KOPT-K1 (cell line): ENCODE measurements around the gene DPM3.
A peak's percentile ranks its signal among the peaks of the same experiment; 100 is the strongest.
"Not testable (repeated sequence)": the region's sequence is repeated elsewhere in the genome, so short reads cannot be mapped to it uniquely, and the experiment has no call there.

Experiments
- H3K27ac ChIP-seq: fragments of 200-600 bp; sonication (generic); 2 replicates; pipeline ENCODE4 v1.5.1; 2016; ENCODE audit warnings: antibody characterized with exemption, mild to moderate bottlenecking, low read depth, low read length; ENCODE audit not compliant: poor library complexity, severe bottlenecking
- H3K36me3 ChIP-seq: fragments of 200-600 bp; sonication (generic); 2 replicates; pipeline ENCODE4 v1.5.1; 2017; ENCODE audit warnings: antibody characterized with exemption, mild to moderate bottlenecking, low read length, moderate library complexity; ENCODE audit not compliant: insufficient read depth
- H3K9me3 ChIP-seq: fragments of 200-600 bp; sonication (generic); 2 replicates; pipeline ENCODE4 v1.5.1; 2017; ENCODE audit warnings: antibody characterized with exemption, low read length, mild to moderate bottlenecking; ENCODE audit not compliant: insufficient read depth, poor library complexity, severe bottlenecking

Gene DPM3

DNA sequence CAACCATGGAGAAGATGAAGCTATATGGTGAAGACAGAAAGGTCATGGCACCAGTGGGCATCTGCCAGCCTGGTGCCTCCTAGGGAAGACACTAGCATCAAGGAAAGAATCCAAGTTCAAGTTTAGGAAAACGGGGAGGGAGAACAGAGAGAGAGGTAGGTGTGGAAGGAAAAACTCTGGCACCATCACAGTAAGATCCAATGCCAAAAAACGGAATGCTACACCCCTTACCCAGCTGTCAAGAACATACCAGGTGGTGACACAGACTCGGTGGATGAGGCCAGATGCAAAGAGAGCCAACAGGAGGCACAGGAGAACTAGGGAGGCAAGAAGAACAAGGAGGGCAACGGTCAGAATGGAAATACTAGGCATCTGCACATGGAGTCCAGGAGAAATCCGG, 29.2 kb upstream of the DPM3 start:
- Histone ChIP-seq H3K9me3 (no peaks in the 10 kb centered on the region), H3K36me3 (peaks cover 19% of the 10 kb centered on the region; the same call in 1 of the 2 replicates), H3K27ac (no peak overlapping the region)

DNA sequence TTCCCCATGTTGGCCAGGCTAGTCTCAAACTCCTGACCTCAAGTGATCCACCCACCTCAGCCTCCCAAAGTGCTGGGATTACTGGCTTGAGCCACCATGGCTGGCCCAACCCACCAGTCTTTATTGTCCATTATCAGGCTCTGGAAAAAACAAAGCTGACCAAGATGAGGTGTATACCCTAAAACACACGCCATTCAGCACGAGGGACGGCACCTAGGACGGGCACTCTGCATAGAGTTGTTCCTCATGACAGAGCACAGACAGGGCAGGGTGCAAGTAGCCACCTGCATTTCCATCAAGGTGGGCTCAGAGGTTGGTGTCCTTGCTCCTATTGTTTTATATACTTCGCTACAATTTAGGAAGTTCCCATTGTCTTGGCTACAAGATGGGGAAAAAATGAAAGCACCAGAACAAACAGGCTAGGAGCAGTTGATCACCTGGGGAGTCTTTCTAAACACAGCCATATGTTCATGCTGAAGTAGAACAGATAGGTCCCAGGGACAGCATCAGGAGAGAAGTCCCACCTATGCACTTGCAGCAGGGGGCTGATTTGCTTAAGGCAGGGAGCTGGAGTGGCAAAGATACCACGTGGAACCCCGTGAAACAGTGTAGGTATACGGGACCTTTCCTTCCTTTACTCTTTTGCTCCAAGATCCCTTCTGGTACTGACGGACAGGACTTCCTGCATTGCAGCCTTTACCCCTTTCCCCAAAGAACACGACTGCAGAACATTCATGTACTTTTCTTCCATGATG, 28.3 kb upstream of the DPM3 start:
- Histone ChIP-seq H3K36me3 (peaks cover 19% of the 10 kb centered on the region; the same call in 1 of the 2 replicates), H3K27ac (no peak overlapping the region), H3K9me3 (no peaks in the 10 kb centered on the region)

DNA sequence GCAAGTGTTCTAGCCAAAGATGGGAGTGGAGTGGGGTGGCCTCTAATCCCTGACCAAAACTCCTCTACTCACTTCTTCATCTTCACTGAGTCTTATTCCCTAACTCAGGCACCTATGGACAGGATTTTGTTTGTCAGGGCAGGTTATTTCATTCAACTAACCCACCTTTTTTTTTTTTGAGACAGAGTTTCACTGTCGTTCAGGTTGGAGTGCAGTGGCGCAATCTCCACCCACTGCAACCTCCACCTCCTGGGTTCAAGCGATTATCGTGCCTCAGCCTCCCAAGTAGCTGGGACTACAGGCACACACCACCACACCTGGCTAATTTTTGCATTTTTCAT, 27.7 kb upstream of the DPM3 start:
- H3K27ac ChIP-seq, H3K9me3 ChIP-seq: not testable (repeated sequence)
- H3K36me3 ChIP-seq, result peaks cover 19% of the 10 kb centered on the region; the same call in 1 of the 2 replicates

DNA sequence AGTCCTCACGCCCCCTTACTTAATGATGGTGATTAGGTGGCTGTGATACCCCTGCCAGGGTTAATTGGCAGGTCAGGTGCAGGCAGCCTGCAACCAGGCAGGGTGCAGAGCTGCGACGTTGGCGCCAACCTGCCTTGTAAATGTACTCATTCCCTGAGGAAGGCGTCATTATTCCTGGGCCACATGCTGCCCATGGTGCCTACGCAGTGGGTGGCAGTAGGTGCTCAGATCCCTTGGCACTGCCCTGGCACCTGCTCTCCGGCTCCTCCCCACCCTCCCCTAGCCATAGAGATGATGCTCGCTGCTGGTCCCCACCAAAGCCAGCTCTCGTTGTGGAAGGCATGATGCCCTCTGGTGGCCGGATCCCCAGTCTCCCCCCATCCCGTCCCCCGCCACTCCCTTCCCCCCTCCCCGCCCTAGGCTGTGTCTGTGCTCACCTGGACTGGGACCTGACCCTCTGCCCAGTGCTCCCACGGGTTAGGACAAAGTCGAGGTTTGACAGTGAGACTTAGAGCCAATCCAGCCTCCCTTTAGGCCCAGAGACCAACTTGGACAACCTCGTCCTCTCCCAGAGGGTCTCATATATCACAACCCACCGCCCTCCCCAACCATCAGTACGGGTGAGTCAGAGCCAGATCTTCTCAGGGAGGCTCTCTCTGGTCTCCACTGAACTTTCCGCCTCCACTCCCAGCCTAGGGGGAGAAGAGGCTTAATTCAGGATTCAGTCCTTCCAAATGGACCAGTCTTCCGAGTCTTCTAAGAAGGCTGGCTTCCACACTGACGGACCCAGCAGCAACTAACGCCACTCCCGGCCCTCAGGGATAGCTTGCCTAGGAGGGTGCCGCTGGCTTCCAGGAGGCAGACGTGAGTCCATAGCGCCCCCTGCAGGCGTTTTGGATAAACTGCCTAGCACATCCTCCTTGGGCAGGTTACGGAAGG, 27.1 kb upstream of the DPM3 start:
- peaks cover 19% of the 10 kb centered on the region; the same call in 1 of the 2 replicates for H3K36me3 ChIP-seq
- peak overlapping the region; percentile 28 for H3K27ac ChIP-seq
- H3K9me3 ChIP-seq, result no peaks in the 10 kb centered on the region

DNA sequence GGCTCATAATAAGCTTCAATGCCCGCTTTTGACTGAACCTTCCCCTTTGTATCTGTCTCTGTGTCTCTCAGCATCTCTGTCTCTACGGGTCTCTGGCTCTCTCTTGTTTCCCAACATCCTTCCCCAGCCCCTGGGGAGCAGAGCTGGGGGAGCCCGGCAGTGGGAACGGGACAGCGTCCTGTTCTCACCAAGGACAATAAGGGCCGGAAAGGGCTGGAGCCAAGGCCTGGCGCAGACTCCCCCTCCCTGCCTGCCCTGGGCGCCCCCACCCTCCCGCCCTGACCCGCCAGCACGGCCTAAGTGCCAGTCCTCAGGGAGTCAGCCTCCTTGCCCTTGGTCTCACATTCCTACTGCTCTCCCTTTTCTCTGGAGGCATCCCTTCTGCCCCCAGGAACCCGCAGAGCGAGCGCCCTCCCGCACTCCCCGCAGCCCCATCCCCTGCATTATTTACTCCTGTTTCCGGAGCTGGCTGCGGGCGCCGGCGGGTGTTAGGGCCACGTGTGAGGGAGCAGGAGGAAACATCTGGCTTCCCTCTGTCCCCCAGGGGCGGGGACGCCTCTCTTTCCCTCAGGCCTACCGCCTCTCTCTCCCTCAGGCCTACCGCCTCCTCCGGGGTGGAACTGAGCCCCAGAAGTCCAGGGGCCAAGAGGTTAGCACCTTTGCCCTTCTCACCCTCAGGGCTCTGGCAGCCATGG, 26.3 kb upstream of the DPM3 start:
- Histone ChIP-seq H3K27ac (peak overlapping the region; percentile 28), H3K36me3 (peaks cover 19% of the 10 kb centered on the region; the same call in 1 of the 2 replicates), H3K9me3 (no peaks in the 10 kb centered on the region)

DNA sequence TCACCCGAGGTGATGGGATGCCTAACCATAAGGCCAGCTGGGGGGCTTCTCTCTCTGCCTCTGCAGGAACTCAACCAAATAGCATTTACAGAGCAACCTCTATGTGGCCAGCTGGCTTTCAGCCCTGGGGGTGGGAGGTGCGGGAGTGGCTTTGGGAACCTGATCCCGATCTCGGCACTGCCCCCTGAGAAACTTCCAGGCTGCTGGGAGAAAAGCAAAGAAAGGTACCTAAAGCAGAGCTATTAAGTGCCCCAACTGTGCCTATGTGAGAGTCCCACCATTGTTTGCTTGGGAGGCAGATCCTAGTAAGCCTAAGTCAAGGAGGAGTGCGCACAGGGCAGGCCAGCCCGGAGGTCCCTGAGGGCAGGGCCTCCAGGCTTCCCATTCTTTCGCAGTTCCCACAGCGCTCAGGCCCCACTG, 25.7 kb upstream of the DPM3 start:
- Histone ChIP-seq H3K9me3 (no peaks in the 10 kb centered on the region), H3K36me3 (peaks cover 19% of the 10 kb centered on the region; the same call in 1 of the 2 replicates), H3K27ac (no peak overlapping the region)

DNA sequence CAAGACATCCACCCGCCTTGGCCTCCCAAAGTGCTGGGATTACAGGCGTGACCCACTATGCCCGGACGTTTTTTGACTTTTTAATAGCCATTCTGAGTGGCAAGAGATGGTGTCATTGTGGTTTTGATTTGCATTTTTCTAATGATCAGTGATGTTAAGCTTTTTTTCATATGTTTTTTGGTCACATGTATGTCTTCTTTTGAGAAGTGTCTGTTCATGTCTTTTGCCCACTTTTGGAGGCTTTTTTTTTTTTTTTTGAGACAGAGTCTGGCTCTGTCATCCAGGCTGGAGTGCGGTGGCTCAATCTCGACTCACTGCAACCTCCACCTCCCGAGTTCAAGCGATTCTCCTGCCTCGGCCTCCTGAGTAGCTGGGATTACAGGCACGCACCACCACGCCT, 24.3 kb upstream of the DPM3 start:
- peaks cover 11% of the 10 kb centered on the region; the same call in 1 of the 2 replicates for H3K36me3 ChIP-seq

DNA sequence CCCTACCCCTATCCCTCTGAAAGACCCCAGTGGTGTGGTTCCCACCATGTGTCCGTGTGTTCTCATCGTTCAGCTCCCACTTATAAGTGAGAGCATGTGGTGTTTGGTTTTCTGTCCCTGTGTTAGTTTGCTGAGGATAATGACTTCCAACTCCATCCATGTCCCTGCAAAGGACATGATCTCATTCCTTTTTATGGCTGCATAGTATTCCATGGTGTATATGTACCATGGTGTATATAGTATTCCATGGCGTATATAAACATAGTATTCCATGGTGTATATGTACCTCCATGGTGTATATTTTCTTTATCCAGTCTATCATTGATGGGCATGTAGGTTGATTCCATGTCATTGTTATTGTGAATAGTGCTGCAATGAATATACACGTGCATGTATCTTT, 23.5 kb upstream of the DPM3 start:
- H3K36me3 ChIP-seq, H3K27ac ChIP-seq, H3K9me3 ChIP-seq: not testable (repeated sequence)

More for the DNA sequence above, 24.3 kb upstream of the DPM3 start:
- H3K27ac ChIP-seq, H3K9me3 ChIP-seq: not testable (repeated sequence)

DNA sequence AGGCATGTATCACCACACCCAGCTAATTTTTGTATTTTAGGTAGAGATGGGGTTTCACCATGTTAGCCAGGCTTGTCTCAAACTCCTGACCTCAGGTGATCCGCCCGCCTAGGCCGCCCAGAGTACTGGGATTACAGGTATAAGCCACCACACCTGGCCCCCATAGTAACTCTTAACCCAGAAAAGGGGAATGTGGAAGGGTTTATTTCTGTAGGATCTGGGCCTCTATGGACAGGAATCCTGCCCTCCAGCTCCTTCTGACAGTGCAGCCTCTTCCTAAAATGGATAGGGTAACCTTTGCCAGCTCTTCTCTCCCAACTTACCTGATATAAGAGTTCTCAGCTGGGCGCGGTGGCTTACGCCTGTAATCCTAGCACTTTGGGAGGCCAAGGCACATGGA, 22.3 kb upstream of the DPM3 start:
- not testable (repeated sequence) for H3K36me3 ChIP-seq, H3K9me3 ChIP-seq, H3K27ac ChIP-seq

DNA sequence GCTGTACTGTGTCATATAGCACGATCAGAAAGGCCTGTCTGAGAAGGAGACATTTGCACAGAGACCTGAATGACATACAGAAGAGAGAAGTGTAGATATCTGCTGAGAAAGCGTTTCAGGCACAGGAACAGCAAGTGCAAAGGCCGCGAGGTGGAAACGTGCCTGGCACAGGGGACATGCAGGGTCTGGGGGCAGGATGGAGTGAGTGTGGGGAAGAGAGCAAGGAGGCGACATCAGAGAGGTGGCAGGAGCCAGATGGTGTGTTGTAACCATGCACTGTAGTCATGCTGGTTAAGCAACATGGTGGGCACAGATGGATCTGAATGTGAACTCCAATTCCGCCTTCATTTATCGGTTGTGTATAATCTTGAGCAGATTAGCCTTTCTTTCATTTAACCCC, 19.8 kb upstream of the DPM3 start:
- H3K36me3 ChIP-seq, result no peaks in the 10 kb centered on the region
- H3K27ac ChIP-seq, result no peak overlapping the region
- no peaks in the 10 kb centered on the region for H3K9me3 ChIP-seq

DNA sequence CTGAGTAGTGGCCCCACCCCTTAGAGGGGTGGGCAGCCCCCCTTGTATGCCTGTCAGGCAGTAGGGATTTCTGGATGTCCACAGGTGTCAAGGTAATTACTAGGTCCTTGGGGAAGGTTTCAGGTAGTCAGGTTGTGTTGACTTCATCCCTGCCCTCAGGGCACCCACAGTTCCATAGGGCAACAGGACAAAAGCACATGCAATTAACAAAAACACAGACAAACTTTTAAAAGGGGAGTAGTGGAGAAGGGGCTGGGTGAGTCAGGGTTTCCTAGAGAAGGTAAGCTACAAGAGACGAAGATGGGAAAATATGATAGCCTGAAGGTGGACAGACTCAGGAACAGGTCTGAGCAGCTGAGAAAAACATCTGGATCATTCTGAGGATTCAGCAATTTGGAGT, 18.7 kb upstream of the DPM3 start:
- no peak overlapping the region for H3K27ac ChIP-seq
- H3K9me3 ChIP-seq, result no peaks in the 10 kb centered on the region
- H3K36me3 ChIP-seq, result no peaks in the 10 kb centered on the region

DNA sequence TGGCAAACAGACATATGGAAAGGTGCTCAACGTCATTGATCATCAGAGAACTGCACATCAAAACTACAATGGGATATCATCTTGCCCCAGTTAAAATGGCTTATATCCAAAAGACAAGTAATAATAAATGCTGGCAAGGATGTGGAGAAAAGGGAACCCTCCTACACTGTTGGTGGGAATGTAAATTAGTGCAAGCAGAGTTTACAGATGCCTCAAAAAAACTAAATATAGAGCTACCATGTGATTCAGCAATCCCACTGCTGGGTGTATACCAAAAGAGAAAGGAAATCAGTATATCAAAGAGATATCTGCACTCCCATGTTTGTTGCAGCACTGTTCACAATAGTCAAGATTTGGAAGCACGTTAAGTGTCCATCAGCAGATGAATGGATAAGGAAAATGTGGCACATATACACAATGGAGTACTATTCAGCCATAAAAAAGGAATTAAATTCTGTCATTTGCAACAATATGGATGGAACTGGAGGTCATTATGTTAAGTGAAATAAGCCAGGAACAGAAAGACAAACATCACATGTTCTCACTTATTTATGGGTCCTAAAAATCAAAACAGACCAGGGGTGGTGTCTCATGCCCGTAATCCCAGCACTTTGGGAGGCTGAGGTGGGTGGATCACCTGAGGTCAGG, 15.8 kb upstream of the DPM3 start:
- not testable (repeated sequence) for H3K9me3 ChIP-seq, H3K36me3 ChIP-seq, H3K27ac ChIP-seq

DNA sequence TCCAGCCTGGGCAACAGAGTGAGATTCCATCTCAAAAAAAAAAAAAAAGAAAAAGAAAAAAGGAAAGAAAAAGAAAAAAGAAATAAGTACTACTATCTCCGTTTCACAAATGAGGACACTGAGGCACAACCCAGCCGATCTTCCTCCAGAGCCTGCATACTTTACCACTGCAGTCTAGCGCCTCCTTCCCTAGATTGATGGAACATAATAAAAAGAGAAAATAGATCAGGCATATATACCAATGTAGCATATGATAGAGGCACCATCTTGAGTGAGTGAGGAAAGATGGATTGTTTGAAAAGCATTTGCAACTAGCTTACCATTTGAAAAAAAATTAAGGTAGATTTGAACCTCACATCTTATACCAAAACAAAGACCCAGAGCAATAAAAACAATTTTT, 5.2 kb upstream of the DPM3 start:
- no peak overlapping the region for H3K27ac ChIP-seq
- H3K36me3 ChIP-seq, result no peaks in the 10 kb centered on the region
- H3K9me3 ChIP-seq, result no peaks in the 10 kb centered on the region

DNA sequence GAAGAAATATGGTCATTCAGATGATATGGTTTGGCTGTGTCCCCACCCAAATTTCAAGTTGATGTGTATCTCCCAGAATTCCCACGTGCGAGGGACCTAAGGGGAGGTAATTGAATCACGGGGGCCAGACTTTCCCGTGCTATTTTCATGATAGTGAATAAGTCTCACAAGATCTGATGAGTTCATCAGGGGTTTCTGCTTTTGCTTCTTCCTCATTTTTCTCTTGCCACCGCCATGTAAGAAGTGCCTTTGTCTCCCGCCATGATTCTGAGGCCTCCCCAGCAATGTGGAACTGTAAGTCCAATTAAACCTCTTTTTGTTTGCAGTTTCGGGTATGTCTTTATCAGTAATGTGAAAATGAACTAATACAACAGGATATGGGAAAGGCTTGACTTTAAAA, 1.4 kb upstream of the DPM3 start:
- H3K9me3 ChIP-seq, result no peaks in the 10 kb centered on the region
- H3K36me3 ChIP-seq, result no peaks in the 10 kb centered on the region
- H3K27ac ChIP-seq, result no peak overlapping the region

DNA sequence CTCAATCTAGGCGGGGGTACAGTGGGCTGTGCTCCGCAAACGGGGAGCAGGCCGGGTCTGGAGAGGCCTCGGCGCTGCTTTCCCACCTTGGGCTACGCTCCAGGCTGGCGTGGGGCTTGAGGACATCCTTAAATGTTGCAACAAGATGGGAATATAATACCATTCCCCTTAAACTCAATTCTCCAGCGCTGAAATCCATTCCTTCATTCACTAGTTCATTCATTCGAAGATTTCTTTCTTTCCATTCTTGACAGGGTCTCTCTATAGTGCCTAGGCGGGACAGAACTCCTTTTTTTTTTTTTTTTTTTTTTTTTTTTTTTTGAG, 261 bp upstream of the DPM3 start:
- Histone ChIP-seq H3K36me3 (no peaks in the 10 kb centered on the region), H3K9me3 (no peaks in the 10 kb centered on the region), H3K27ac (peak overlapping the region; percentile 78)
